Peyer's patch (tissue), 4 donors: ENCODE results near the gene CRIP2.

ENCODE experiments used
- CTCF ChIP-seq, 6 experiments: fragments of 450-650 bp in 4 of 6; fragments of 200-600 bp in 2 of 6; sonication (generic) in 1 of 6; IDR thresholded peaks; one replicate each; pipeline ENCODE4 v1.5.1; 2017 to 2019; ENCODE audit warnings: antibody characterized with exemption in 6 of 6, mild to moderate bottlenecking in 3 of 6, moderate library complexity in 1 of 6
- POLR2A ChIP-seq, 2 donors: fragments of 450-650 bp; IDR thresholded peaks; one replicate each; pipeline ENCODE4 v1.5.1; 2017; ENCODE audit warnings: antibody characterized with exemption in 2 of 2, mild to moderate bottlenecking in 2 of 2, moderate library complexity in 2 of 2

GRCh38 chr14:105505101-105505500 lies 30.5 kb downstream of the CRIP2 start:
- TF ChIP-seq CTCF (IDR thresholded peaks at IDR 0.05): no peak
- TF ChIP-seq POLR2A (IDR thresholded peaks at IDR 0.05): no peak
